GM18511 (cell line): ENCODE measurements around the gene RARS2.
"Not testable (repeated sequence)": the region's sequence is repeated elsewhere in the genome, so short reads cannot be mapped to it uniquely, and the experiment has no call there.

Experiments
- ATAC-seq: cut with Tn5 transposase; IDR thresholded peaks from one replicate; pipeline ENCODE4 v1.9.1; 2021; ENCODE audit warnings: mild to moderate bottlenecking, moderate library complexity; ENCODE audit not compliant: unreplicated experiment

Gene RARS2

DNA sequence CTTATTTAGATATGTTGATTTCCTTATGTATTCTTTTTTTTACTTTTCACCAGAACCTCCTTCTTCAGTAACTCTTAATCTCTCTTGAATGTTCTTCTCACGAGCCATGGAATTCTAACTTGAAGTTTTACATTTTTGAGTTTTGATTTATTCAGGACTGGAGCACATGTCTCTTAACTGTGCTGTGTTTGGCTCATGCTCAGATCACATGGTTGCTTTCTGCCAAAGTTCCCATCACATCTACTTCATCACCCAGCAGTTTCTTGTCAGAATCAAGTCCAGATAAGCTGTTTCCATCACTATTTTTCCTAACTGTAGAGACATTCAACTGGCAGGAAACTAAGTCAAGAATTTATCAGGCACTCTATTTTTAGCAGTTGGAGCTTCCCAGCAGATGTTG lies 85.3 kb downstream of the RARS2 start:
- ATAC-seq = no peak

DNA sequence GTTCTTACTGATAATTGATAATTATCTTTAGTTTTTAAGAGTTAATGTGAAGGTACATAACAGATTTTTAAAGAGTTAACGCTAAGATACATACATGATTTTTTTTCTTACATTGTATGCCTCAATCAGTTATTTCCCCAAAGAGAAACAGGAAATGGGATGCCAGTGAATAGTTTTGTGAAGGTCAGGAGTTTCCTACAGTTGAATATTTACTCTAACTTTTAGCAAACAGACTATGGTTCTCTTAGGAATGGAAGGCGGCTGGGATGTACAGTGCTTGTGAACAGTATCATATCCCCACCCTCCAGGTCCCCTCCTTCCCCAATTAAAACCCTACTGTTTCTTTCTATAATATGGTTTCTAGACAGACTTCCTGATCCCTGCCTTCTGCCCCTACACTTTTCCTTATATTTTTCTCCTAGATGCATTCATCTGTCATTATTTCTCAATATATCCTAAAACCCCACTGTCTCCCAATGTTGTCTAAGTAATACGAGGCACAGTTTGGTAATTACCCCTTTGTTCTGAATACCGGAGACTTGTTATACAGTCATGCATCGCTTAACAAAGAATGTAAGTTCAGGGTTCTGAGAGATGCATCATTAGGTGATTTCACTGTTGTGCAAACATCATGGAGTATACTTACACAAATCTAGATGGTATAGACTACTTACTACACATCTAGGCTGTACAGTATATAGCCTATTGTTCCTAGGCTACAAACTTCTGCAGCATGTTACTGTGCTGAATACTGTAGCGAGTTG lies 87.8 kb downstream of the RARS2 start:
- no peak for ATAC-seq

DNA sequence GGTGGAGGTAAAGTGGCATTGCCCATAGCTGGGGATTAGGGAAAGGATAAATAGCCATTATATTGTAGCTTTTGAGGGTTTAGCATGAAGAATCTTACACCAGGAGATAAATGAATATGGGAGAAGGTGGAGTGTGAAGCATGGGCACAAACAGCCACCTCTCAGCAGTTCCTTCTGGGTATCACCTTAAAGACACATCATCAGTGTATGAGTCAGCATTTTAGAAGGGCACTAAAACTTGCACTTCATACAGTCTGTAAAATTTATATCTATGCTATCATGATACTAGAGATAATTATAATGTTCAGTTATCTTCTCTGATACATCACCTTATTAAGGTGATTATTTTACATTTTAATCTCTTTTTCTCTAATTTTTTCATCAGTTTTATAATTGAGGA lies 91.7 kb downstream of the RARS2 start:
- ATAC-seq = no peak

DNA sequence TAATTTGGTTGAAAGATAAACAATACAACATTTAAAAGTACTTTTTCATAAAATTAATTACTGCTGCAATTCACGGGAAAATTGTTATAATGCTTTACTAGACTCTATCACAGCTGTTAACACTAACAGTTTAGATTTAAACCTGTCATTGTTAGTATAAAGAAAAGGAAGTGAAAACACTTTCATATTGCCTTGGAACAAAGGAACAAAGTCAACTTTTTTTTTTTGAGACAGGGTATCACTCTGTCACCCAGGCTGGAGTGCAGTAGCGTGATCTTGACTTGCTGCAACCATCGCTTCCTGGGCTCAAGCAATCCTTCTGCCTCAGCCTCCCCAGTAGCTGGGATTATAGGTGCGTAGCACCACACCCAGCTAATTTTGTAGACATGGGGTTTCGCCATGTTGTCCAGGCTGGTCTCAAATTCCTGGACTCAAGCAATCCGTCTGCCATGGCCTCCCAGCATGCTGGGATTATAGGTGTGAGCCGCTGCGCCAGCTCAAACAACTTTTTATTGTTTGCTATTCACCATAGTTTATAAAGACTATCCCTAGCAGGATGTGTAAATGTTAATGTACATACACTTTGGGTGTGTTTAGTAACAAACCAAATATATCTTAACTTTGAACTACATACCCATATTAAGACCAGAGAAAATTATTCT lies 94.9 kb downstream of the RARS2 start:
- ATAC-seq = peak; percentile 95

DNA sequence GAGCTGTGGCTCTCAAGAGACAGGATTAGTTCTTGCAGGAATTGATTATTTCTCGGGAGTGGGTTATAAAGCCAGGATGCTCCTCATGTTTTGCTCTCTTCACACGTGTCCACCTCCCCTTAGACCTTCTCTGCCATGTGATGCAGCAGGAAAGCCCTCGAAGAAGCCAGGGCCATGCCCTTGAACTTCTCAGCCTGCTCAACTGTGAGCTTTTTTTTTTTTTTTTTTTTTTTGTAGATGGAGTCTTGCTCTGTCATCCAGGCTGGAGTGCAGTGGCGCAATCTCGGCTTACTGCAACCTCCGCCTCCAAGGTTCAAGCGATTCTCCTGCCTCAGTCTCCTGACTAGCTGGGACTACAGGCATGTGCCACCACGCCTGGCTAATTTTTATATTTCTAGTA lies 100.5 kb downstream of the RARS2 start:
- ATAC-seq = not testable (repeated sequence)

DNA sequence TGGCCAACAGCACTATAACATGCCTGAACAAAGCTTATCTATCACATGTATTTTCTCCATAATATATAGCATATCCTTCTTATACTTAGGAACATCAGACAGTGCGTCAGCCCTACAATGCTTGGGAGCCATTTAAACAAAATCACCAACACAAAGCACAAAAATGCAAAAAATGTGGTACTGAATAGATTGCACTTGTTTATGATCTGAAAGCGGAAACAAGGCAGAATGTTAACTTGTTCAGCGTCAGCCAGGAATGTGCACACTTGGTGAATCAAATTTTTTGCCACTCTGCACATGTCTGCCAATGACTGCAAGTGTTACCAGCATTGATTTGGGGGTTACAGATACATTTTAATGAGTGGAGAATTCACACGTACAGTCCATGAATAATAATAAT lies 102.2 kb downstream of the RARS2 start:
- ATAC-seq = no peak

DNA sequence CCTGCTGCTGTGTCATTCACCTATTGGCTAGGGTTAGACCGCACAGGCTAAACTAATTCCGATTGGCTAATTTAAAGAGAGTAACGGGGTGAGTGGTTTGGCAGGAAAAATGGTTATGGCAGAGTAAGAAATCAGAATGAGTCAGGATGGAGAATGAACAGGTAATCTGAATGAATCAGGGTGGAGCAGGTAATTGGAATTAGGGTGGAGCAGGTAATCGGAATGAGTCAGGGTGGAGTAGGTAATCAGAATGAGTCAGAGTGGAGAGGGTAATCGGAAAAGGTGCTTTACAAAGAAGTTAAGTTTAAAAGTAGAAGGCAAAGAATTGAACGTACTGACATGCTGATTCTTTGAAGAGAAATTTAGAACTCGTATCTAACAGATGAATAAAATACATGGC lies 105.3 kb downstream of the RARS2 start:
- no peak for ATAC-seq

DNA sequence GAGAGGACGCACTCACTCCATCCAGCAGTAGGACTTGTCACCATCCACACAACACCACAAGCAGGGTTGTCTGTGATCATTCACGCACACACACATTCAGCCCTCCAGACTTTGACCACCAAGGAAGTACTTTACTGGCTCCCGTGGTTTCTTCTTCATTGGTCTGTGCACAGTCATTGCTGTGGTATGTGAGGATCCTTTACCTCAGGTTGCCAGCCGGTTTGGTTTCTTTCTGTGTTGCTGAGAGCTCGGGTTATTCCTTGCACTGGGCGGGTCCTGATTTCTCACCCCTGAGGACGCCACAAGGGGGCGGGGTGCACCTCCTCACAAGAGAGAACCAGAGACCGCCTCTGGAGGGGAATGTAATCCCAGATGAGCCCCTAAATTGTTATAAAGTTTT lies 105.9 kb downstream of the RARS2 start:
- no peak for ATAC-seq

DNA sequence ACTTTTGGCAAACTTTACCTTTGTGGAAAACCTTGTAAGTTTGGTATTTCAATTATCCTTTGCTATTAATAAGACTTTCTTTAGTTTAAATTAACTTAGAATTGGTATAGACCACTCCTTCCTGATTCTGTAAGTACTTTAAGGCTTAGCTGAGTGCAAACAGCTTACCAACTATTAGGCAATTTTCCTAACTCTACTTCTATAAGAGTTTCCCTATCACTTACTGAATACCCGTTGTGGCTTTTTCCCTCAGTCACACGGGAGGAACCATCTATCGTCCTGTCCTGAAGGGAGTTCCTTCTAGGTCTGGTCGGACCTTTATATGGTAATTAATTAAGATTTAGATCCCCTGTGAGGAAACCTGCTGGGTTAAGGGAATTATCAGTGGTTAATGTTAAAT lies 107.4 kb downstream of the RARS2 start:
- ATAC-seq = no peak

DNA sequence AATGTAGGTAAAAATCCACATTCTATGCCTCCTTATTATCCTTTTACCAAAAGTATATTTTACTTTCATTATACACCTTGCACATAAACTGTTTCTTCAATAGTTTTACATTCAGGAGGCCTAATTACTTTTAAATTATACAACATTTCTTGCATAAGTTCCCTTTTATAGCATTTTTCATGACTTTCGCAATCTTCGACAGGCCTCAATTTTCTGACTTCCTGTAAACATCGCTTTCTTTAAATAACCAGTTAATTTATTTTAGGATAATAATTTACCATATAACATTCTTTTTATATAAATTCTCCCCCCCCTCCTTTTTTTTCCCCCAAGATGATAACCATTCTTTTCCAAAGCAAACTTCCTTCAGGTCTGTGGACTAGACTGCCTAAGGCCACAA lies 107.9 kb downstream of the RARS2 start:
- no peak for ATAC-seq

DNA sequence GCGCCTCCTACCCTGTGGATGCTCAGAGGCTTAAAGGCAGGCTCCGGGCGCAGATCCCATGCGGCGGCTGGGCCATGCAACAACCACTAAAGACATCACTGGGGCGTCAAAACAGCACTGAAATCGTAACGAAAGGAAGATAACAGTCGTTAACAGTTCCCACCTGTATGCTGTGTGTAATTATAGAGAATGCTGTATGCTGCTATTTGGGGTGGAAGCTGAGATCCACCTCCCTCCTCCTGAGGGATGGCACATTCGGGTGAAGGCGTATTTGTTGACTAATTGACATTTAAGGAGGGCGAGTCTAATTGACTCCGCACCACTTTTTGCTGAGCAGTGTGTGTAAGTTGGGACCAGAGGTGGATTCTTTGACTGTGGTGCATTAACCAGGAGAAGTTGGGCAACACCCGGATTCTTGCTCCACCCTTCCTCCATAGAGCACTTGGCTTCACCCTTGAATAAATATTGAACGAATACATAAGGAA lies 116.3 kb downstream of the RARS2 start:
- peak; percentile 75 for ATAC-seq

DNA sequence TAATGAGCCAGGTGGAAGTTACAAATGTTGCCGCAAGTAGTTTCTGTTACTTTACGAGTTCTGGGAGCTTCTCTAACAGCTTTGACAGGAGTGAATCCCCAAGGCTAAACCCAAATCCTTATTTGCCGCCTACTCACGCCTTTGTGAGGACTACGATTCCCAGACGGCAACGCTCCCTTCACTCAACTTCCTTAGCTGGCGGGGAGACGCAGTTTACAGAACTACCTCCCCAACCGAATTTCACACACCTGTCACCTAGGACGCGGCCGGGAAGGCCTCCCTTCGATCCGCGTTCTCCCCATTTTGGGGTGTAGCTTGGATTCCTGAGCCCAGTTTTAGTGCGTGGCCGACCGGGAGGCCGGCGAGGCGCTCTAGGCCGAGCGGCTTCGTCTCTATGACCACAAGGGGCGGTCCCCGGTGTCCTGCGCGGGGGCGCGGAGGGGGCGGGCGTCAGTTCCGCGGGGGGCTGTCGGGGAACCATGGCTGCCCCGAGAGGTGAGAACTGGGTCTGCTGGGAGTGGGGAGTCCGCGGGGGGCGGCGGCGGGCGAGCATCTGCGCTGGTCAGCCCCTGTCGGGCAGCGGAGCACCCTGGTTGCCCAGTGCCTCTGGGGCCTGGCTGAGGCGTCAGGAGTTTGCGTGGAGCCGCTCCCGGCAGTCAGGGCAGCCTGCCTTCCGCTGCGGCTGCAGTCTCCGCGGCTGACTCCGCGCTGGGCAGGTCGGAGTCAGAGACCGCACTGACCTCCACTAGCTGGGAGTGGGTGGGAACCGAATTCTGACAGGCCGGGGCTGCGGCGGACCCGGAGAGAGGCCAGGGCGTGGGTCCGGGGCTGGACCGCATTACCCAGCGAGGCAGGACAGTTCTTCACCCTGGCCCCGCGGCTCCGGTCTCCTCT lies 117.0 kb downstream of the RARS2 start, which contains the start of gene SLC35A1:
Gene SLC35A1 (plus strand): TSS at position 450 of the 894 bp plus-strand sequence. CDS start 30 bp downstream, at position 480.
- peak; percentile 96 for ATAC-seq

DNA sequence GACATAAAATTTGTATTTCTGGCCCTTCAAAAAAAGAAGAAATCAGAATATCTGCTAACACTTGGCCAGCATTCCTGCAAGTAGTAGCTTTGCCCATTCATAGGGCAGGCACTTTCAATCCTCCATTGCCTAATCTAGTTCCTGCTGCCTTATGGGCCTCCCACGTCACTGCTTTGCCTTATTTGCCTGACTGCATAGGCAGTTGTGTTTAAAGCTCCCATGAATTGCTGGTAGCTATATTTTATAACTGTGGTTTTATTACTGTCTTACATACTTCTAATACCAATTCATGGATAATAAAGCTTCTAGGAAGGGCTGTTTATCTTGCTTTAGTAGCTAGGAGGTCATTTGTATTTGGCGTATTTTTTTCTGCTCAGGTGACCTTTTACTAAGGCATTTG lies 124.7 kb downstream of the RARS2 start:
- no peak for ATAC-seq
